ENCODE data around the gene ARID5B.

Gene ARID5B

GRCh38 chr10:62087329-62087728 lies 185.8 kb downstream of the ARID5B start:
- no peak for DNase-seq
- Histone ChIP-seq H3K4me3 (no peak overlapping the region), H3K27ac (no peak overlapping the region), H3K27me3 (no peaks in the 10 kb centered on the region), H3K4me1 (peaks cover 0 to 67% (median 36%) of the 10 kb centered on the region in 4 donors), H3K9me3 (no peaks in the 10 kb centered on the region), H3K36me3 (peaks cover 61 to 72% (median 68%) of the 10 kb centered on the region in 3 donors)
- intact Hi-C loops (cut with DNase I; ENCODE audit: low total_unique reads): loop anchor here (10.0 kb wide), 1 partner anchor 183 kb away; the partner anchor contains the start of gene ARID5B
- TF ChIP-seq CTCF (IDR thresholded peaks at IDR 0.05): no peak

DNA sequence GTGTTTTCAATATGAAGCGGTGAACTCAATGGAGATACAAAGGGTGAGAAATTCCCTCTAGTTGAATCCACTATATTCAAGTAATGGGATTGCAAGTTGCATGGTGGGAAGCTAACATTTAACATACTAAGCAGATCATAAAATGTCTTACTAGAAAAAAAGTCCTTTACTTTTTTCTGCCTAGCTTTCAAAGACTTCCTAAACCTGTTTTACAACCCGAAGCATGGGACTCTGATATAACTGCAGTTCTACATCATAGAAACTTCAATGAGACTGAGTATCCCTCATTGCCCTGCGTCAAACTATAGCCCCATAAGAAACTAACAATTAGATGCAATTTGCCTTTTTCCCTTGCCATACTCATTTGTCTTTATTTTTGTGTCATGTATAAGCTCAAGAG lies 187.3 kb downstream of the ARID5B start:
- TF ChIP-seq CTCF (IDR thresholded peaks at IDR 0.05): no peak
- DNase-seq: no peak
- Histone ChIP-seq H3K36me3 (peaks cover 71 to 82% (median 79%) of the 10 kb centered on the region in 3 donors), H3K4me1 (peaks cover 0 to 67% (median 36%) of the 10 kb centered on the region in 4 donors), H3K9me3 (no peaks in the 10 kb centered on the region), H3K27me3 (no peaks in the 10 kb centered on the region), H3K4me3 (no peak overlapping the region), H3K27ac (no peak overlapping the region)
- intact Hi-C loops (cut with DNase I; ENCODE audit: low total_unique reads): loop anchor here (10.0 kb wide), 1 partner anchor 184 kb away; the partner anchor contains the start of gene ARID5B

DNA sequence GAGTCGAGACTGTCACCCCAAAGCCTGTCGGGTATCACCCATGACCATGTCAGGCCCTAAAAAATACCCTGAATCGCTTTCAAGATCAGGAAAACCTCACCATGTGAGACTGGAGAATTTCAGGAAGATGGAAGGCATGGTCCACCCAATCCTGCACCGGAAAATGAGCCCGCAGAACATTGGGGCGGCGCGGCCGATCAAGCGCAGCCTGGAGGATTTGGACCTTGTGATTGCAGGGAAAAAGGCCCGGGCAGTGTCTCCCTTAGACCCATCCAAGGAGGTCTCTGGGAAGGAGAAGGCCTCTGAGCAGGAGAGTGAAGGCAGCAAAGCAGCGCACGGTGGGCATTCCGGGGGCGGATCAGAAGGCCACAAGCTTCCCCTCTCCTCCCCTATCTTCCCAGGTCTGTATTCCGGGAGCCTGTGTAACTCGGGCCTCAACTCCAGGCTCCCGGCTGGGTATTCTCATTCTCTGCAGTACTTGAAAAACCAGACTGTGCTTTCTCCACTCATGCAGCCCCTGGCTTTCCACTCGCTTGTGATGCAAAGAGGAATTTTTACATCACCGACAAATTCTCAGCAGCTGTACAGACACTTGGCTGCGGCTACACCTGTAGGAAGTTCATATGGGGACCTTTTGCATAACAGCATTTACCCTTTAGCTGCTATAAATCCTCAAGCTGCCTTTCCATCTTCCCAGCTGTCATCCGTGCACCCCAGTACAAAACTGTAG lies 191.0 kb downstream of the ARID5B start:
- no peaks in the 10 kb centered on the region for H3K27me3 ChIP-seq
- H3K36me3 ChIP-seq: peaks cover 50 to 70% (median 61%) of the 10 kb centered on the region in 3 donors
- H3K27ac ChIP-seq: peak overlapping the region; percentile 36 to 51
- H3K4me1 ChIP-seq: peaks cover 0 to 80% (median 53%) of the 10 kb centered on the region in 4 donors
- DNase-seq: no peak
- no peak for TF ChIP-seq CTCF (IDR thresholded peaks at IDR 0.05)
- H3K9me3 ChIP-seq: no peaks in the 10 kb centered on the region
- no peak overlapping the region for H3K4me3 ChIP-seq
- intact Hi-C loops (cut with DNase I; ENCODE audit: low total_unique reads): no loop called here

GRCh38 chr10:62093863-62094291 lies 192.4 kb downstream of the ARID5B start:
- TF ChIP-seq CTCF (IDR thresholded peaks at IDR 0.05): no peak
- no peak overlapping the region for H3K4me3 ChIP-seq
- no peaks in the 10 kb centered on the region for H3K27me3 ChIP-seq
- H3K36me3 ChIP-seq: peaks cover 39 to 66% (median 51%) of the 10 kb centered on the region in 3 donors
- H3K4me1 ChIP-seq: peaks cover 0 to 71% (median 49%) of the 10 kb centered on the region in 4 donors
- peak overlapping the region; percentile 36 to 42 for H3K27ac ChIP-seq
- H3K9me3 ChIP-seq: no peaks in the 10 kb centered on the region
- DNase-seq: no peak
- intact Hi-C loops (cut with DNase I; ENCODE audit: low total_unique reads): no loop called here

- peaks cover 0 to 64% (median 45%) of the 10 kb centered on the region in 4 donors for H3K4me1 ChIP-seq
- H3K27ac ChIP-seq: peak overlapping the region; percentile 47 to 48
- H3K27me3 ChIP-seq: no peaks in the 10 kb centered on the region
- peaks cover 30 to 52% (median 36%) of the 10 kb centered on the region in 3 donors for H3K36me3 ChIP-seq
- H3K4me3 ChIP-seq: no peak overlapping the region
- no peak for DNase-seq
- no peaks in the 10 kb centered on the region for H3K9me3 ChIP-seq
- intact Hi-C loops (cut with DNase I; ENCODE audit: low total_unique reads): no loop called here
- TF ChIP-seq CTCF (IDR thresholded peaks at IDR 0.05): no peak
Measured at GRCh38 chr10:62095181-62096122, 194.0 kb downstream of the ARID5B start.

Data from tibial artery (tissue), 4 donors.